Heart left ventricle (tissue), 16 donors: ENCODE measurements around the gene HSPBP1. TPM values are rescaled to one million over a fixed set of nuclear protein-coding genes. Genes with fewer than 3 reads are reported as not detected.

ENCODE experiments used
- ATAC-seq, 4 donors: fragments of 200-7000 bp; cut with Tn5 transposase; one replicate each; pipeline ENCODE4 v1.9.1; 2020 to 2022; ENCODE audit warnings: moderate library complexity in 4 of 4, mild to moderate bottlenecking in 3 of 4, moderate number of reproducible peaks in 1 of 4
- DNase-seq, 5 donors: peaks; one replicate each; pipeline ENCODE4 v3.0.0-alpha.2; 2020
- H3K27ac ChIP-seq, 12 donors: fragments of 200-600 bp; sonication (generic) in 4 of 12; one replicate each; pipeline versions ENCODE4 v1.5.0 to v1.8.0; 2016 to 2022; ENCODE audit warnings: mild to moderate bottlenecking in 2 of 12
- H3K27me3 ChIP-seq, 9 donors: fragments of 200-600 bp; sonication (generic) in 2 of 9; one replicate each; pipeline versions ENCODE4 v1.5.1 to v1.8.0; 2016 to 2022; ENCODE audit warnings: mild to moderate bottlenecking in 3 of 9
- H3K36me3 ChIP-seq, 9 donors: fragments of 200-600 bp; sonication (generic) in 2 of 9; one replicate each; pipeline versions ENCODE4 v1.5.0 to v1.8.0; 2018 to 2022; ENCODE audit warnings: mild to moderate bottlenecking in 2 of 9
- H3K4me1 ChIP-seq, 12 donors: fragments of 200-600 bp; sonication (generic) in 4 of 12; one replicate each; pipeline versions ENCODE4 v1.5.0 to v1.8.0; 2016 to 2022; ENCODE audit warnings: mild to moderate bottlenecking in 3 of 12
- H3K4me3 ChIP-seq, 12 donors: fragments of 200-600 bp; sonication (generic) in 4 of 12; one replicate each; pipeline versions ENCODE4 v1.5.0 to v1.8.0; 2017 to 2022; ENCODE audit warnings: mild to moderate bottlenecking in 9 of 12, moderate library complexity in 4 of 12
- H3K9me3 ChIP-seq, 12 donors: fragments of 200-600 bp; sonication (generic) in 4 of 12; one replicate each; pipeline versions ENCODE4 v1.5.0 to v1.8.0; 2016 to 2022; ENCODE audit warnings: mild to moderate bottlenecking in 1 of 12
- CTCF ChIP-seq, 12 donors: fragments of 200-600 bp; sonication (generic) in 4 of 12; IDR thresholded peaks; one replicate each; pipeline versions ENCODE4 v1.5.0 to v1.8.0; 2018 to 2022; ENCODE audit warnings: antibody characterized with exemption in 12 of 12, mild to moderate bottlenecking in 5 of 12
- POLR2A ChIP-seq, 2 donors: fragments of 450-650 bp; IDR thresholded peaks; one replicate each; pipeline ENCODE4 v1.6.1; 2017; ENCODE audit warnings: antibody characterized with exemption in 2 of 2, mild to moderate bottlenecking in 2 of 2, moderate library complexity in 2 of 2
- WGBS, 4 donors: extraction: QIAGEN DNeasy Blood & Tissue Kit in 2 of 4; methylation state at CpG; one replicate each; pipeline versions ENCODE4 v1.1.5 to v1.1.7; 2013 to 2018; 5-methylcytosine and 5-hydroxymethylcytosine counted together
- intact Hi-C, 10 donors: fragments of 100-400 bp; cut with DNase I; formaldehyde crosslinking; loops; one replicate each; pipeline versions ENCODE4 v1.11.1 to v1.14.2; 2022
- polyA plus RNA-seq, 2 donors: library from polyadenylated mRNA; stranded (reverse); fragments of 200-250 nt; gene quantifications; one replicate each; pipeline ENCODE4 v1.2.3, GENCODE V29; 2013
- total RNA-seq, 9 donors: library from RNA; depleted of rRNA in 2 of 9; stranded (reverse); fragments of >200 nt in 2 of 9; fragmentation: NEBNext Ultra II Directional in 3 of 9; extraction: Animal tissue kit (Norgen Biotek cat#: 25700) in 3 of 9; gene quantifications; one replicate each; pipeline versions ENCODE4 v1.1.0 to v1.2.4, GENCODE V29; 2016 to 2023
- donor health status: ischemic (EF 13 %, LVEDD 7.1; RV severe dilation, severe dysfunction).
- donor health status: healthy with polysubstance abuse.
- donor health status: DM: no; HTN: yes; CAD: no.
- donor health status: DM: no; HTN: no; CAD: no.
- donor health status: ischemic (EF 25% LVEDD 6.9; RV normal size, moderate dysfunction).
- donor health status: ischemic (EF 25% LVEDD 5.7; RV mildly dilated, moderate dysfunction).
- donor health status: healthy.
- donor health status: DM: yes; HTN: yes; CAD: no.
- donor health status: ischemic (EF 35%, LVEDD 5.7; RV mildly dilated, moderate dysfunction).
- donor health status: nonischemic (EF 11% LVEDD 7.7; RV severe dilation, severe dysfunction).
- donor health status: DM: yes; HTN: yes; CAD: no.
- donor health status: PGD.
- donor health status: ischemic (EF 29% LVEDD 5.4; RV normal size, mild dysfunction).
- donor health status: nonischemic (EF 23%, LVEDD 6.1; RV moderate dilation, normal function).

HSPBP1 gene
- total and polyA plus RNA-seq, 11 donors = 25.7 to 76.0 (median 32.9) TPM

GRCh38 chr19:55309448-55309847 is 29.5 kb upstream of the HSPBP1 start:
- no peak for ATAC-seq
- 87 to 95% (median 94%) methylated on average over 5 of the region's 5 CpGs for WGBS, 4 donors

GRCh38 chr19:55308281-55308680 is 28.4 kb upstream of the HSPBP1 start:
- no peaks in the 10 kb centered on the region for H3K9me3 ChIP-seq
- H3K4me3 ChIP-seq = no peak overlapping the region
- WGBS, 4 donors = 93 to 96% (median 95%) methylated on average over 4 to 11 of the region's 11 CpGs
- DNase-seq (no peak), ATAC-seq (no peak)
- intact Hi-C loops = loop anchor here in 4 of 10 donors (10.0 kb wide), 3 partner anchors 67 to 107 kb away; partner anchors contain the start of genes IL11 (in 2 of the 4), TMEM190 (in 2 of the 4), RPL28 (in 1 of the 4) and TMEM238 (in 1 of the 4)
- no peak overlapping the region for H3K27ac ChIP-seq
- no peaks in the 10 kb centered on the region for H3K4me1 ChIP-seq
- no peak for TF ChIP-seq CTCF (IDR thresholded peaks at IDR 0.05)
- H3K27me3 ChIP-seq = no peaks in the 10 kb centered on the region
- H3K36me3 ChIP-seq = peaks cover 0 to 37% (median 0%) of the 10 kb centered on the region in 9 donors

More at GRCh38 chr19:55309448-55309847, 29.5 kb upstream of the HSPBP1 start:
- H3K4me3 ChIP-seq = no peak overlapping the region
- no peaks in the 10 kb centered on the region for H3K27me3 ChIP-seq
- no peaks in the 10 kb centered on the region for H3K9me3 ChIP-seq
- TF ChIP-seq CTCF (IDR thresholded peaks at IDR 0.05) = no peak
- no peak for TF ChIP-seq POLR2A (IDR thresholded peaks at IDR 0.05)
- no peaks in the 10 kb centered on the region for H3K4me1 ChIP-seq
- no peak overlapping the region for H3K27ac ChIP-seq
- intact Hi-C loops = loop anchor here in 4 of 10 donors (10.0 kb wide), 3 partner anchors 65 to 105 kb away; partner anchors contain the start of genes IL11 (in 2 of the 4), TMEM190 (in 2 of the 4), RPL28 (in 1 of the 4) and TMEM238 (in 1 of the 4)
- H3K36me3 ChIP-seq = peaks cover 0 to 27% (median 0%) of the 10 kb centered on the region in 9 donors
- DNase-seq = no peak

- WGBS, 4 donors = 86 to 94% (median 88%) methylated on average over 3 of the region's 3 CpGs
- Histone ChIP-seq H3K27me3 (no peaks in the 10 kb centered on the region), H3K4me1 (peaks cover 0 to 5% (median under 1%) of the 10 kb centered on the region in 12 donors), H3K36me3 (peaks cover 0 to 44% (median 0%) of the 10 kb centered on the region in 9 donors), H3K4me3 (no peak overlapping the region), H3K27ac (no peak overlapping the region), H3K9me3 (no peaks in the 10 kb centered on the region)
- ATAC-seq = no peak
- no peak for TF ChIP-seq POLR2A (IDR thresholded peaks at IDR 0.05)
- TF ChIP-seq CTCF (IDR thresholded peaks at IDR 0.05) = no peak
- no peak for DNase-seq
- intact Hi-C loops = loop anchor here in 4 of 10 donors (10.0 kb wide), 3 partner anchors 68 to 108 kb away; partner anchors contain the start of genes IL11 (in 2 of the 4), TMEM190 (in 2 of the 4), RPL28 (in 1 of the 4) and TMEM238 (in 1 of the 4)
These were observed 26.8 kb upstream of the HSPBP1 start for GRCh38 chr19:55306712-55307111.

GRCh38 chr19:55305983-55306562 is 26.2 kb upstream of the HSPBP1 start:
- DNase-seq (no peak), ATAC-seq (no peak)
- no peak overlapping the region for H3K4me3 ChIP-seq
- H3K36me3 ChIP-seq = peaks cover 0 to 44% (median 0%) of the 10 kb centered on the region in 9 donors
- H3K27ac ChIP-seq = no peak overlapping the region
- no peaks in the 10 kb centered on the region for H3K27me3 ChIP-seq
- H3K4me1 ChIP-seq = peaks cover 0 to 10% (median 4%) of the 10 kb centered on the region in 12 donors
- no peaks in the 10 kb centered on the region for H3K9me3 ChIP-seq
- intact Hi-C loops = loop anchor here in 4 of 10 donors (10.0 kb wide), 3 partner anchors 69 to 109 kb away; partner anchors contain the start of genes IL11 (in 2 of the 4), TMEM190 (in 2 of the 4), RPL28 (in 1 of the 4) and TMEM238 (in 1 of the 4)
- whole genome bisulfite sequencing, 4 donors = 91 to 94% (median 93%) methylated on average over 16 to 17 of the region's 17 CpGs
- TF ChIP-seq POLR2A (IDR thresholded peaks at IDR 0.05) (no peak), CTCF (IDR thresholded peaks at IDR 0.05) (no peak)
